HG03097 (cell line): ENCODE results near the gene OR10V1.
"Not testable (repeated sequence)": the region's sequence is repeated elsewhere in the genome, so short reads cannot be mapped to it uniquely, and the experiment has no call there.

Source experiments
- ATAC-seq: cut with Tn5 transposase; IDR thresholded peaks from one replicate; pipeline ENCODE4 v1.9.1; 2021; ENCODE audit not compliant: unreplicated experiment, low FRiP score

Gene OR10V1

DNA sequence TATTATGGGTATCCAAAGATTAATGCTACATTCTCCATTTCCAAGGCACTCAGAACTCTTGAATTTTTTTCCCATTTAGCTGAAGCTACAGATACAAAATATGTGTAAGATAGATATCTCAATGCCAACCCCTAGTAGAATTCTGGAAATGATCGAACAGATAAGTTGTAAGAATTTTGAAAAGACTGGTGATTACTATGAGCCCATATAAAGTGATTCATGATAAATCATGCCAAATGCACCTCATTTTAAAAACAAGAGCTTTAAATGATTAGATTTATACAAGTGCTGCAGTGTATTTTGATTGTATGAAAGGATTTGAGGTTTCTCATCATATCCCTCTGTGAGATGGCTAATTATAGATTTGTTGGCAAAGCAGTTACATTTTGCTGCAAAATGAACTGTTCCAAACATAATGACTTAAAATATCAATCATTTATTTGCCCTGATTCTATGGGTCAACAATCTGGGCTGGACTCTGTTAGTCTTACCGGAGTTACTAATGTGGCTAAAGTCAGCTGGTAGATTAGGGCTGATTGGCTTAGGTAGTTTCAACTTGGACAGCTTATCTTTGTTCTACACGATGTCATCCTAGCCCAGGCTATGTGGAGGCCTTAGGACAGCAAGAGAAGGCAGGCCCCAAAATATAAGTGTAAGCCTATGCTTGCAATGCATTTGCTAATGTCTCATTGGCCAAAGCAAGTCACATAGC lies 3.4 kb downstream of the OR10V1 start:
- ATAC-seq, result no peak

DNA sequence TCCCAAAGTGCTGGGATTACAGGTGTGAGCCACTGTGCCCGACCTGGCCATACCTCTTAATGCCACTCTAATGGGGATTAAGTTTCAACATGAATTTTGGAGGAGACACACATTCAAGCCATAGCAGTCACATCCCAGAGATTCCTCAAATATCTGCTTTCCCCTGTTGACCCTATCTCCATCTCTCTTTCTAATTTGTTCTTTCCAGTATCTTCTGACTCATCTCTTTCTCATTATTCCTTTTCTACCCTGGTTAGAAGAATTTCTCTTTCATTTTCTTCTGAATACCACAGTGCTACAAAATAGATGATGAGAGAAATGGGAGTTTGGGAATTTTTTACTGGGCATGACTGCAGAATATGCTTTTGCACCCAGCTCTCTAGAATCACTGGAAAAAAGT lies 5.1 kb downstream of the OR10V1 start:
- no peak for ATAC-seq

DNA sequence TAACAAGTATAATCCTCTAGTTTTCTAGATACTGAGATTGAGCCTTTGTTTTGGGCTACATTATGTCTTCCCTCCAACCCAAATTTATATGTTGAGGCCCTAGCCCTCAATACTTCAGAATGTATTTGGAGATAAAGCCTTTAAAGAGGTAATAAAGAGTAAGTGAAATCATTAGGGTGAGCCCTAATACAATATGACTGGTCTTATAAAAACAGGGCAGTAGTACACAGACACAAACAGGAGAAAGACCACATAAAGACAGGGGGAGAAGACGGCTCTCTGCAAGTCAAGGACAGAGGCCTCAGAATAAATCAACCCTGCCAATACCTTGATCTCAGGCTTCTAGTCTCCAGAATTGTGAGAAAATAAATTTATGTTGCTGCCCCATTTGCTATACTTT lies 6.3 kb downstream of the OR10V1 start:
- ATAC-seq, result no peak

DNA sequence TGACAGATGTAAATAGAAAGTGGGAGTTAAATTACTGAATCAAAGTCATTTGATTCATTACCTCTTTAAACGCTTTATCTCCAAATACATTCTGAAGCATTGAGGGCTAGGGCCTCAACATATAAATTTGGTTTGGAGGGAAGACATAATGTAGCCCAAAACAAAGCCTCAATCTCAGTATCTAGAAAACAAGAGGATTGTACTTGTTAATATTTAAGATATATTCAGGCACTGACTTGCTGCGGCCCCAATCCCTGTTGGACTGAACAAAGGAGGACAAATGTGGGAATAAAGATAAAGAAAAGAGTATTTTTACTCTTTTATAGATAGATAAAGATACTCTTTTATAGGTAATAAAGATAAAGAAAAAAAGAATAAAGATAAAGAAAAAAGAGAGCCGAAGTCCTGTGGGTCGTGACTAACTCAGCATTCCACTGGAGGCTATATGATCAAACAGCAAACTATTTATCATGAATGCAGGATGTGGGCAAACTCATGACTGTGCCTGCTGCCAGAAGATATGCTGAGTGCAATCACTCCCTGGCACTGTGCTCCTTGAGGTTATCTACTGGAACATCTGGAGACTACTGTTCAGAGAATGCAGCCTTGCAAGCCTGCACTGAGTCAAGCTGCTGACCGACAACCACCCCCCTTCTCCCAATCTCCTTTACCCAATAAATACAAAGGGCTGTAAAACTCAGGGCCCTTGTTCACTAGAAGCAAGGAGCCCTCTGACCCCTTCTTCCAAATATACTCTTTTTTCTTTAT lies 6.9 kb downstream of the OR10V1 start:
- no peak for ATAC-seq

DNA sequence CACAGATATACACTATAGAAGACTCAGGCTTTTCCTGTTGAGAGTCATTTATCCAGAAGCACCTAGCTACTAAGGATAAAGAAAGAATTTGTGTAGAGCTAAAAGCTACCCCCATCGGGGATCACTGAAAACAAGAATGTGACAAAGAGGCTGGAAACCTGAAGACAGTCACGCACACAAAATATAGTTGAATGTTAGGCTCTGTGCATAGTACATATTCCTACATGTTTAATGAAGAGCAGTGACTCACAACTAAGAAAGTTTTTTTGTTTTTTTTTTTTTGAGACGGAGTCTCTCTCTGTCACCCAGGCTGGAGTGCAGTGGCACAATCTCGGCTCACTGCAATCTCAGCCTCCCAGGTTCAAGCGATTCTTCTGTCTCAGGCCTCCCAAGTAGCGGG lies 8.4 kb downstream of the OR10V1 start:
- ATAC-seq, result no peak

DNA sequence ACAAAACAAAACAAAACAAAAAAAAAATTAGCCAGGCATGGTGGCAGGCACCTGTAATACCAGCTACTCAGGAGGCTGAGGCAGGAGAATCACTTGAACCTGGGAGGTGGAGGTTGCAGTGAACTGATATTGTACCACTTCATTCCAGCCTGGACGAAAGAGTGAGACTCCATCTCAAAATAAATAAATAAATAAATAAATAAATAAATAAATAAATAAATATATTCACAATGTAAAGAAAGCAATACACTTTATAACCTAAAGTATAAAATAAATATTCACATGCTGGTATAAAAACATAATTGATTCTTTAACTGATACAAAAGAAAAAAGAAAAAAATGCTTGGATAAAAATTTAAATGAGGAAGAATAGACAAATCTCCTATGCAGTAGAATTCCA lies 10.1 kb downstream of the OR10V1 start:
- not testable (repeated sequence) for ATAC-seq

DNA sequence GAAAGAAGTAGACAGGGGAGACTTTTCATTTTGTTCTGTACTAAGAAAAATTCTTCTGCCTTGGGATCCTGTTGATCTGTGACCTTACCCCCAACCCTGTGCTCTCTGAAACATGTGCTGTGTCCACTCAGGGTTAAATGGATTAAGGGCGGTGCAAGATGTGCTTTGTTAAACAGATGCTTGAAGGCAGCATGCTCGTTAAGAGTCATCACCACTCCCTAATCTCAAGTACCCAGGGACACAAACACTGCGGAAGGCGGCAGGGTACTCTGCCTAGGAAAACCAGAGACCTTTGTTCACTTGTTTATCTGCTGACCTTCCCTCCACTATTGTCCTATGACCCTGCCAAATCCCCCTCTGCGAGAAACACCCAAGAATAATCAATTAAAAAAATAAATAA lies 13.5 kb downstream of the OR10V1 start:
- not testable (repeated sequence) for ATAC-seq

DNA sequence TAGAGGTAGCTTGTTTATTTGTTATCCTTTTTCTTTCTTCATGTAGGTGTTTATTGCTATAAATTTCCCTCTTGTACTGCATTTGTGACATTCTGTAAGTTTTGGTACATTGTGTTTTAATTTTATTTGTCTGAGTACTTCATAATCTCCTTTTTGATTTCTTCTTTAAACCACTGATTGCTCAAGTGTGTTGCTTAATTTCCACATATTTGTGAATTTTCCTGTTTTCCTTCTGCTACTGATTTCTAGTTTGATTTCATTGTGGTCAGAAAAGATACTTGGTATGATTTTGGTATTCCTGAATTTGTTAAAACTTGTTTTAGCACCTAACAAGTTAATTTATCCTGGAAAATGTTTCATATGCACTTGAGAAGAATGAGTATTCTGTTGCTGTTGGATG lies 15.1 kb downstream of the OR10V1 start:
- ATAC-seq, result no peak

DNA sequence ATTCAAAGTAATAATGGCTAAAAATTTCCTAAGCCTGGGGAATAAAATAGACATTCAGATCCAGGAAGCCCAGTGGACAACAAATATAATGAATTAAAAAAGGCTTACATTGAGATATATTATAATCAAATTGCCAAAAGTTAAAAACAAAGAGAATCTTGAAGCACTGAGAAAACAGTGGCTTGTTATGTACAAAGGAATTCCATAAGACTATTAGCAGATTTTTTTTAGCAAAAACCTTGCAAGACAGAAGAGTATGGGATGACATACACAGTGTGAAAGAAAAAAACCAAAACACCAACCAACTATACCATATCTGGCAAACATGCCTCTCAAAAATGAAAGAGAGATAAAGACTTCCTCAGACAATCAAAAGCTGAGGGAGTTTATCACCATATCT lies 20.7 kb downstream of the OR10V1 start:
- ATAC-seq, result no peak

DNA sequence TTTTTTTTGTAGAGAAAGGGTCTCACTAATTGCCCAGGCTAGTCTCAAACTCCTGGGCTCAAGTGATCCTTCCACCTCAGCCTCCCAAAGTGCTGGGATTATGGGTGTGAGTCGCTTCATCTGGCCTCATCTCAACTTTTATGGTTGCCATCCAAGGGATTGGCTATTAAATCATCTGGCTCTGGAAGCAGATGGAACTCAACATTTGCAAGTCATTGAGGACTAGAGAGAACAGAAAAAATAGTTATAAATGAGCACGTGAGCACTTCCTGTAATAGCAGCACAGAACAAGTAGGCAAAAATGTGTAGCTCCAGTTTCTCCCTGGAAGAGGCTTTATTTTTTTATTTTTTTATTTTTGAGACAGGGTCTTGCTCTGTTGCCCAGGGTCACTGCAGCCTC lies 22.5 kb downstream of the OR10V1 start:
- no peak for ATAC-seq

DNA sequence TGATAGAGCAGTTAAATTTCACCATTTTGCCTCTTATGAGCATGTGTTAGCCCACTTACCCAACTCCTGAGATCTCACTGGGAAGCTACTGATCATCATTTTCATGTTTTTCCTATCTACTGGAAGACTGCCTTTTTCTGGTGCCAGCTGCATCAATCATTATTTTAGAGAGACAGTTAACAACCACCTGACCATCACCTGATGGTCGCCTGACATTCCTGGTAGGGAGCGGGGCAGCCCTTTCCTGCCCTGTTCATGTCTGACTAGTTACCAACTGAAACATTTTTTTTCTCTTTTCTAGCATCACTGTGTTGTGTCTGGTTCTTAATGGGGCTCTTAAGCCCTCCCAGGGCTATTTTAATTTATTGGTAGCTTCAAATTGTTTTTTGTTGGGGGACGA lies 24.6 kb downstream of the OR10V1 start:
- ATAC-seq, result no peak

DNA sequence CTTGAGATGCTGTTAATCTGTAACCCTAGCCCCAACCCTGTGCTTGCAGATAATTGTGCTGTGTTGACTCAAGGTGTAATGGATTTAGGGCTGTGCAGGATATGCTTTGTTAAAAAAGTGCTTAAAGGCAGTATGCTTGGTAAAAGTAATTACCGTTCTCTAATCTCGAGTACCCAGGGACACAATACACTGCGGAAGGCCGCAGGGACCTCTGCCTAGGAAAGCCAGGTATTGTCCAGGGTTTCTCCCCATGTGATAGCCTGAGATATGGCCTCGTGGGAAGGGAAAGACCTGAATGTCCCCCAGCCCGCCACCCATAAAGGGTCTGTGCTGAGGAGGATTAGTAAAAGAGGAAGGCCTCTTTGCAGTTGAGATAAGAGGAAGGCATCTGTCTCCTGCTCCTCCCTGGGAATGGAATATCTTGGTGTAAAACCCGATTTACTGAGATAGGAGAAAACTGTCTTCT lies 32.4 kb downstream of the OR10V1 start:
- ATAC-seq, result not testable (repeated sequence)

DNA sequence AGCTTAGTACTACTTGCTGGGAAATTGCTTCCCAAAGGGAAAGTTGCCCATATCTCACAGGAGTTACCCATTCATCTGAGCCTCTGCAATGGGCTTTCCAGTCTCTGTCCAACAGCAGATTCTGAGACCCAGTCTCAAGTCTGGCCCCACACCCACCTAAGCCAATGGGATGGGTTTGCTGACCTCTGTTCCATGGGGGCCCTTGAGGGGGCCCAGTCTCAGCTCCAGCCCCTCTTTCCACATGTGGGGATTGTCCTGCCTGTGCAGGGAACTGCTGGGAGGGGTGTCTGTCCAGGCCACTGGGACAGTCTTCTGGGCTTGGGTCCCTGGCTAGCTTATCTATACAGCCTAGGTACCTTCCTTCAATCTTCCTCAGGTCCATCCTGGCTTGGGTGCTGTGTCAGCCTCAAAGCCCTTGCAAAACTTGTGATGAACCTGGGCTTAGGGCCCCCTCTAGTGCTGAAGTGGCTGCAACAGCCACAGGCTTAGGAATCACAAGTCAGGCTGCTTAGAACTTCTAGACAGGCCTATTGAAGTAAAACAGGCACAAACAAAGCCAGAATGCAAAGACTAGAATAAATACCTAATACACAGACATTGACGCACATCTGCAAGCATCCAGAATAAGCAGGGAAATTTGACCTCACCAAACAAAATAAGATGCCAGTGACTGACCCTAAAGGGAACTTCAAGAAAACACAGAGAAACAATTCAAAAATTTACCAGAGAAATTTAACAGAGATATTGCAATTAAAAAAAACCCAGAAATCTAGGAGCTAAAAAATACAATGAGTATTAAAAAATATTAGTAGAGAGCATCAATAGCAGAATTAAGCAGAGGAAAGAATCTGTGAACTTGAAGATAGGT lies 33.1 kb downstream of the OR10V1 start:
- peak; percentile 76 for ATAC-seq

DNA sequence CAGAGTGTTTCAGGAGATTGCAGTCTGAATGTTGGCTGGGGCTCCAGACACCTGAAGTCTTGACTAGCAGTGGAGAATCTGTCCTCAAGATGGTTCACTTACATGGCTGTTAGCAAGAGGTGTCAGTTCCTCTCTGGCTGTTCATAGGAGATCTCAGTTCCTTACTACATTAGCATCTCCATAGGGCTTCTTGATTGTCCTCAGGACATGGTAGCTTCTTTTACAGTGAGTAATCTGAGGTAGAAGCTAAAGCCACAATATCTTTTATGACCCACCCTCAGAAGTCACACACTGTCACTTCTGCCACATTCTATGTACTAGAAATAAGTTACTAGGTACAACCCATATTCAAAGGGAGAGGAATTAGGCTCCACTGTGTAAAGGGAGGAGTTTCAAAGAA lies 34.3 kb downstream of the OR10V1 start:
- ATAC-seq, result no peak

DNA sequence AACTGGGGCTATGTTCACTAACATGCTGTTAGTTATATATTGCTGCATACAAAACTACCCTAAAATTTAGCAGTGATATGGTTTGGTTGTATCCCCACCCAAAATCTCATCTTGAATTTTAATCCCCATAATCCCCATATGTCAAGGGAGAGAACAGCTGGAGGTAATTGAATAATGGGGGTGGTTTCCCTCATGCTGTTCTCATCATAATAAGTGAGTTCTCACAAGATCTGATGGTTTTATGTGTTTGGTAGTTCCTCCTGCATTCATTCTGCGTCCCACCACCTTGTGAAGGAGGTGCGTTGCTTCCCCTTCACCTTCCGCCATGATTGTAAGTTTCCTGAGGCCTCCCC lies 34.9 kb downstream of the OR10V1 start:
- no peak for ATAC-seq

DNA sequence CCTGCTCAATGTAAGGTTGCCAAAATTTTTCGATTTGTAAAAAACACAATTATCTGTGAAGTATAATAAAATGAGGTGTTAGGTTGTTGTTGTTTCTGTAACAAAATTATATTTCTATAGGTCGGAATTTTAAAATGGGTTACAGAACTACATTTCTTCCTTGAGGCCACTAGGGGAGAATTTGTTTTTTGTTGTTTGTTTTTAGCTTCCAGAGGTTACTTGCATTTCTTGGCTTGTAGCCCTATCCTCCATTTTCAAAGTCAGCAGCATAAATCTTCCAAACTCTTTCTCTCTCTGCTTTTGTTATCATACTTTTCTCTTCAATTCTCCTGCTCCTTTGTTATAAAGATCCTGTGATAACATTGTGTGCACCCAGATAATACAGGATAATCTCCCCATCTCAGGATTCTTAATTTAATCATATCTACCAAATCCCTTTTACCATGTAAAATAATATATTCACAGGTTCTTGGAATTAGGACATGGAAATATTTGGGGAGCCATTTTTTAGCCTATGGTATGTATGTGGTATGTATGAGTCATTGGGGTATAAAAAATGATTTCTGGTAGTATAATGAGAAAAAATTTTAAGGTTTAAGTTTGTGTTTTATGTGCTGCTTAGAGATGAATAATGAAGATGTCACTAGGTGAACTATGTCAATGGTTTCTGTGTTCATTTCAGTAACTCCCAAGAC lies 35.4 kb downstream of the OR10V1 start:
- no peak for ATAC-seq

DNA sequence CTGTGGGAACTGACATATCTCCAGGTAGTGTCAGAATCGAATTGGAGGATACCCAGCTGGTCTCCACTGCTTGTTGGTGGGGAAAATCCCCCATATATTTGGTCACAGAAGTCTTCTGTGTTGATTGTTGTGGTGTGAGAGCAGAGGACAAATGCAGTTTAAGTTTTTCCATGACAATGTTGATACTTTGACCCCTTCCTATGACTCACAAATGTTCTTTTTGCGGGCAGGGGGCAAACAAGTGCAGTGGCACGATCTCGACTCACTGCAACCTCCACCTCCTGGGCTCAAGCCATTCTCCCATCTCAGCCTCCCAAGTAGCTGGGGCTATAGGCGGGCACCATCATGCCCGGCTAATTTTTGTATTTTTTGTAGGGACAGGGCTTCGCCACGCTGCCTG lies 37.4 kb downstream of the OR10V1 start:
- ATAC-seq, result no peak

DNA sequence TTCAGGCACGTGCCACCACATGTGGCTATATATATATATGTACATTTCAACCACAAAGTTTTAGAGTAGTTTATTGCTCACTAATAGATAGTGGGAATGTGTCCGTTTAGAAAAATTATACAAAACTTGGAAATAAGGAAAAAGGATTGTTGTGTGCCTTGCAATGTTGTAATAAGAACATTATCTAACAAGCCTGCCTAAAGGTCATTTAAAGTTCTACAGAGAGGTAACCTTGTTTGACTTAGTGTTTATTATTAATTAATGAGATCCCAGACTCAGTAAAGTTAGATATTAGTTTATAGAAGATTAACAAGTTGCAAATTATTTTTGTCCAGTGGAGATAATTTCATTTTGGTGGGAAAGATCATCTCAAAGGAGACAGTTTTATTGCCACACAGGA lies 39.4 kb downstream of the OR10V1 start:
- ATAC-seq, result no peak

DNA sequence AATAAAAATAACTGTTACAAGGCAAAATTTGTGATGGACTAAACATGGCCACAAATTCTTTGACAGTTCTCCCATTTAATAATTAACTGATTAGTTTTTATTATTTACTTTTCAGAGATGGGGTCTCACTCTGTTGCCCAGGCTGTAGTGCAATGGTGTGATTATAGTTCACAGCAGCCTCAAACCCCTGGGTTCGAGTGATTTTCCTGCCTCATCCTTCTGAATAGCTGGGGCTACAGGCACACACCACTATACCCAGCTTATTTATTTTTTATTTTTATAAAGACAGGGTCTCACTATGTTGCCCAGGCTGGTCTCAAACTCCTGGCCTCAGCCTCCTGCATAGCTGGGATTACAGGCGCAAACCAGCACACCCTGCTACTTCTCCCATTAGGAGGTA lies 40.4 kb downstream of the OR10V1 start:
- no peak for ATAC-seq

DNA sequence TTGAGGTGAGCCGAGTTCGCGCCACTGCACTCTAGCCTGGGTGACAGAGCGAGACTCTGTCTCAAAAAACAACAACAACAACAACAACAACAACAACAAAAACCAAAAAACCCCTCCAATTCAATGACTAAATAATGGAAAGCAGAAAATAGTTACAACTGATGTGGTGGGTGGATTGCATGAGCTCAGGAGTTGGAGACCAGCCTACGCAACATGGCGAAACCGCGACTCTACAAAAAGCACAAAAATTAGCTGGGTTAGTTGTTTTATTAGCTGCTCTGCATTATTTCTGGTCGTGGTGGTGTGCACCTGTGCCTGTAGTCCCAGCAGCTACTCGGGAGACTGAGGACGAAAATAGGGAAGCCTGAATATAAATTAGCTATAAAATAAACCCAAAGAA lies 42.2 kb downstream of the OR10V1 start:
- no peak for ATAC-seq

DNA sequence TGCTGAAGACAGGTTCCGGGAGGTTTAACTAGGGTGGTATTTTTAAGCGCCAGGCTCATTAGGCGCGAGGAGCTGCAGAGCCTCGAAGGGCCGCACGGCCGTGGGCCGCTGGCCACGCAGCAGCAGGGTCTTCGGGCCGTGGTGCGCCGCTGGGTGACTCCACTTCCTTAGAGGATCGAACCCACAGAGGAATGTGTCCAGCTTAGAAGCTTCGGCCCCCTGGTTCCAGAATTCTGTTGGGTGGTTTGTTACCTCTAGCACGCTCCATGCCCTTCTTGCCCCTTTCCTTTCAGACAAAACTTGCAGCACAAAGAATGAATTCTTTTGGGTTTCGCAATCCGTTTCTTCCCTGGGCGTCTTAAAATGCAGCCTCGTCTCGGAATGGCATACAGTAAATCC lies 44.0 kb downstream of the OR10V1 start:
- no peak for ATAC-seq
